ENCODE data around the gene TRIM10.

Gene TRIM10

DNA sequence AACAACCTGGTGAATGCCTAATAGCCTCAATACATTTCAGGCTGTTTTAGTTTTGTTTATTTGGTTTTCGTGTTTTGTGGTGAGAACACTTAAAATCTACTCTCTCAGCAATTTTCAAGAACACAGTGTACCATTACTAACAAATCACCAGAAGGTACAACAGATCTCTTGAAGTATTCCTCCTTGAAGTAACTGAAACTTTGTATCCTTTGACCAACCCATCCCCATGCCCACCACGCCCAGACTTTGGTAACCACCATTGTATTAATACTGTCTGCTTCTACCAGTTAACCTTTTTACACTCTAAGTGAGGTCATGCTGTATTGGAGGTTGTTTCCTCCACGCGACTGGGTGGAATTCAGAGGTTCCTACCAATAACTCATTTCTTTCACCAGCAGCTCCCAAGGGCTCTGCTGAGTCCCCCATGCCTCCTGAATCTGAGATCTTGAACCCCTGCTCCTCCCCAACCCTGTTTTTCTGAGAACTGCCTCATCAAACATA lies 30.8 kb downstream of the TRIM10 start:
- no peak for TF ChIP-seq TEAD4 (IDR thresholded peaks at IDR 0.05)
- TF ChIP-seq, protein P1, sequence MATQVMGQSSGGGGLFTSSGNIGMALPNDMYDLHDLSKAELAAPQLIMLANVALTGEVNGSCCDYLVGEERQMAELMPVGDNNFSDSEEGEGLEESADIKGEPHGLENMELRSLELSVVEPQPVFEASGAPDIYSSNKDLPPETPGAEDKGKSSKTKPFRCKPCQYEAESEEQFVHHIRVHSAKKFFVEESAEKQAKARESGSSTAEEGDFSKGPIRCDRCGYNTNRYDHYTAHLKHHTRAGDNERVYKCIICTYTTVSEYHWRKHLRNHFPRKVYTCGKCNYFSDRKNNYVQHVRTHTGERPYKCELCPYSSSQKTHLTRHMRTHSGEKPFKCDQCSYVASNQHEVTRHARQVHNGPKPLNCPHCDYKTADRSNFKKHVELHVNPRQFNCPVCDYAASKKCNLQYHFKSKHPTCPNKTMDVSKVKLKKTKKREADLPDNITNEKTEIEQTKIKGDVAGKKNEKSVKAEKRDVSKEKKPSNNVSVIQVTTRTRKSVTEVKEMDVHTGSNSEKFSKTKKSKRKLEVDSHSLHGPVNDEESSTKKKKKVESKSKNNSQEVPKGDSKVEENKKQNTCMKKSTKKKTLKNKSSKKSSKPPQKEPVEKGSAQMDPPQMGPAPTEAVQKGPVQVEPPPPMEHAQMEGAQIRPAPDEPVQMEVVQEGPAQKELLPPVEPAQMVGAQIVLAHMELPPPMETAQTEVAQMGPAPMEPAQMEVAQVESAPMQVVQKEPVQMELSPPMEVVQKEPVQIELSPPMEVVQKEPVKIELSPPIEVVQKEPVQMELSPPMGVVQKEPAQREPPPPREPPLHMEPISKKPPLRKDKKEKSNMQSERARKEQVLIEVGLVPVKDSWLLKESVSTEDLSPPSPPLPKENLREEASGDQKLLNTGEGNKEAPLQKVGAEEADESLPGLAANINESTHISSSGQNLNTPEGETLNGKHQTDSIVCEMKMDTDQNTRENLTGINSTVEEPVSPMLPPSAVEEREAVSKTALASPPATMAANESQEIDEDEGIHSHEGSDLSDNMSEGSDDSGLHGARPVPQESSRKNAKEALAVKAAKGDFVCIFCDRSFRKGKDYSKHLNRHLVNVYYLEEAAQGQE (IDR thresholded peaks at IDR 0.05; ENCODE audit: low read depth) = no peak
- TF ChIP-seq YY1 (IDR thresholded peaks at IDR 0.05; ENCODE audit: low read depth) = no peak
- TF ChIP-seq EGR1 (IDR thresholded peaks at IDR 0.05) = no peak
- no peak for TF ChIP-seq RAD21 (IDR thresholded peaks at IDR 0.05; ENCODE audit: low read depth)
- TF ChIP-seq, protein P2, sequence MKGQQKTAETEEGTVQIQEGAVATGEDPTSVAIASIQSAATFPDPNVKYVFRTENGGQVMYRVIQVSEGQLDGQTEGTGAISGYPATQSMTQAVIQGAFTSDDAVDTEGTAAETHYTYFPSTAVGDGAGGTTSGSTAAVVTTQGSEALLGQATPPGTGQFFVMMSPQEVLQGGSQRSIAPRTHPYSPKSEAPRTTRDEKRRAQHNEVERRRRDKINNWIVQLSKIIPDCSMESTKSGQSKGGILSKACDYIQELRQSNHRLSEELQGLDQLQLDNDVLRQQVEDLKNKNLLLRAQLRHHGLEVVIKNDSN (IDR thresholded peaks at IDR 0.05) = no peak
- no peak for TF ChIP-seq NFIC (IDR thresholded peaks at IDR 0.05)
- TF ChIP-seq CEBPB (IDR thresholded peaks at IDR 0.05) = no peak
- TF ChIP-seq ZBTB7A (IDR thresholded peaks at IDR 0.05; ENCODE audit: low read depth) = no peak
- TF ChIP-seq TAF1 (IDR thresholded peaks at IDR 0.05; ENCODE audit: low read depth) = no peak
- TF ChIP-seq FOXM1 (IDR thresholded peaks at IDR 0.05; ENCODE audit: borderline replicate concordance, low read depth) = no peak
- TF ChIP-seq, protein P3, sequence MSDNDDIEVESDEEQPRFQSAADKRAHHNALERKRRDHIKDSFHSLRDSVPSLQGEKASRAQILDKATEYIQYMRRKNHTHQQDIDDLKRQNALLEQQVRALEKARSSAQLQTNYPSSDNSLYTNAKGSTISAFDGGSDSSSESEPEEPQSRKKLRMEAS (IDR thresholded peaks at IDR 0.05) = no peak
- no peak for TF ChIP-seq TCF12 (IDR thresholded peaks at IDR 0.05; ENCODE audit: low read depth)
- TF ChIP-seq CREB1 (IDR thresholded peaks at IDR 0.05; ENCODE audit: low read depth) = no peak
- TF ChIP-seq EP300 (IDR thresholded peaks at IDR 0.05; ENCODE audit: borderline replicate concordance) = no peak

DNA sequence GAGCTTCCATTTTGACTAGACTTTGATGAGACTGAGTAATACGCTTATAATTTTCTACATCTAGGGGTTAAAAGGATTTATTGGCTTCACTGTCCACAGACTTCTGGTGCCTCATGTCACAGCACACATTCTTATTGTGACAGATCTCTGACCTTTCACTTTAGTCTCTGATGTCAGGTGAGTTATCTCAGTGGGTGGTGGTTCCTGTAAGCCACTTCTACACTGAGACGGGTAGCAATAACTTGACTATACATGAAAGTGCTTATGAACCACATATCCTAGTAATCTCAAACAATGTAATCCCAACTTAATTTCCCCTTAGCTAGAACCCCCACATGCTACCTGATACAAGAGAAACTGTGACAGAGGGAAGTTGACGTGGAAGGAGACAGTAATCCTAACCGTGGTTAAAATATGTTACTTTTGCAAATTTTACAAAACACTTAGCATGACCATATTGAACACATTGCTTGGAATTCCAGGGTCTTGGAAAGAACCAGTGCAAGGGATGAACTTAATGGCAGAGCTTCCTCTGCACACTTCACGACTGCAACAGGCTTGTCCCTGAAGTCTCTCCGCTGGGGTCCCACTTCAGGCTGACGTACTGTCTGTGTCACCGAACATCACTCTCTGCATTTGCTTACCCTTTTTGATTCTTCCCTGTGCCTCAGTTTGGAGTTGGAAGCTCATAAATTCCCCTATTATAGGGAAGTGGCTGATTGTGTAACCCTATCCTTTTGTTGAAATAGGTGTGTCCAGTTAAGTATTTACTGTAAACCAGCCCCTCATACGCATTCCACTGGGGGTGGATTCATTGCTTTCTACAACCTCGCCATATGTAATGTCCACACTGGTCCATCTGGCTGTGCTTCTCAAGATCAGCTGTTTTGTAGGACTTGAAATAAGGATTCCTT lies 31.5 kb downstream of the TRIM10 start:
- TF ChIP-seq, protein P3 (IDR thresholded peaks at IDR 0.05) = no peak
- TF ChIP-seq EGR1 (IDR thresholded peaks at IDR 0.05) (no peak), RAD21 (IDR thresholded peaks at IDR 0.05; ENCODE audit: low read depth) (no peak), CREB1 (IDR thresholded peaks at IDR 0.05; ENCODE audit: low read depth) (no peak), FOXM1 (IDR thresholded peaks at IDR 0.05; ENCODE audit: borderline replicate concordance, low read depth) (no peak), YY1 (IDR thresholded peaks at IDR 0.05; ENCODE audit: low read depth) (no peak), ZBTB7A (IDR thresholded peaks at IDR 0.05; ENCODE audit: low read depth) (no peak), NFIC (IDR thresholded peaks at IDR 0.05) (no peak), CEBPB (IDR thresholded peaks at IDR 0.05) (no peak), EP300 (IDR thresholded peaks at IDR 0.05; ENCODE audit: borderline replicate concordance) (no peak), TCF12 (IDR thresholded peaks at IDR 0.05; ENCODE audit: low read depth) (no peak), TAF1 (IDR thresholded peaks at IDR 0.05; ENCODE audit: low read depth) (no peak), TEAD4 (IDR thresholded peaks at IDR 0.05) (no peak)
- TF ChIP-seq, protein P1 (IDR thresholded peaks at IDR 0.05; ENCODE audit: low read depth) = no peak
- TF ChIP-seq, protein P2 (IDR thresholded peaks at IDR 0.05) = no peak

DNA sequence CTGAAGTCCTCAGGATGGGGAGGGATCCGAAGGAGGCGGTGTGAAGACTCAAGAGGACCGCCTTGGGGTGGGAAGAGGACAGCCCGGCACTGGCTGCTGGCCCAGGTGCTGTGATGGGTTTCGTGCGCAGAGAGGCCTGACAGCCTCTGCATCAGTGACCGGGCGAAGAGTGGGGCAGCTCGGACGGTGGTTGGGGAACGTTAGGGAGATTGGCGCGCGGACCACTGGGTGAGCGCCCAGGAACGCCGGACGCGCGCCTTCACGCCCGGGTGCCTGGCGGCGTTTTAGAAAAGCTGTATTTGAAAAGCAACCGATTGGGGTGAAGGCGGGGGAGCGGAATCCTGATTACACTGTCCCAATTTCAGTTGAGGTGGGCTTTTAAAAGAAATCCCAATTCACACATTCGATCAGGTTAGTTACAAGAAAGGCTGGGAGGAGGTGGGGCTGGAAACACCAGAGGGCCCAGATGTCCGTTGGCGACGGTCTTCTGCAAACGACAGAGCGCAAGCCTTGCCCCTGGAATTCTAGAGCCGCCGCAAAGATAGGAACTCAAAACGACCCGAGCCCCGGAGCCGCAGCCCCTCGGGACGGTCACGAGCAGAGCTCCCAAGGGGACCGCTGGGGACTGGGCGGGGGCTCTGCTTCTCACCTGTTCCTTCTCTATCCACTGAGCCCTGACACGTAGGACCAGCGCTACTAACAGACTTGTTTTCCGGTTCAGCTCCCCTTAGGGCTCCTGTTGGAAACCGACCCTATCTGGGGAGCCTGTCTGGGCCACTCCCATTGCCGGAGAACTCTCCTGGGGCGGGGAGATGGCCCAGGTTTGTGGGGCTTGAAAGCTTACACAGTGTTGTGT lies 33.5 kb downstream of the TRIM10 start:
- no peak for TF ChIP-seq FOXM1 (IDR thresholded peaks at IDR 0.05; ENCODE audit: borderline replicate concordance, low read depth)
- TF ChIP-seq ZBTB7A (IDR thresholded peaks at IDR 0.05; ENCODE audit: low read depth) = no peak
- TF ChIP-seq EGR1 (IDR thresholded peaks at IDR 0.05) = no peak
- TF ChIP-seq YY1 (IDR thresholded peaks at IDR 0.05; ENCODE audit: low read depth) = no peak
- TF ChIP-seq, protein P3 (IDR thresholded peaks at IDR 0.05) = no peak
- no peak for TF ChIP-seq TCF12 (IDR thresholded peaks at IDR 0.05; ENCODE audit: low read depth)
- TF ChIP-seq NFIC (IDR thresholded peaks at IDR 0.05) = no peak
- TF ChIP-seq CREB1 (IDR thresholded peaks at IDR 0.05; ENCODE audit: low read depth) = no peak
- no peak for TF ChIP-seq TEAD4 (IDR thresholded peaks at IDR 0.05)
- TF ChIP-seq, protein P2 (IDR thresholded peaks at IDR 0.05) = no peak
- TF ChIP-seq TAF1 (IDR thresholded peaks at IDR 0.05; ENCODE audit: low read depth) = no peak

DNA sequence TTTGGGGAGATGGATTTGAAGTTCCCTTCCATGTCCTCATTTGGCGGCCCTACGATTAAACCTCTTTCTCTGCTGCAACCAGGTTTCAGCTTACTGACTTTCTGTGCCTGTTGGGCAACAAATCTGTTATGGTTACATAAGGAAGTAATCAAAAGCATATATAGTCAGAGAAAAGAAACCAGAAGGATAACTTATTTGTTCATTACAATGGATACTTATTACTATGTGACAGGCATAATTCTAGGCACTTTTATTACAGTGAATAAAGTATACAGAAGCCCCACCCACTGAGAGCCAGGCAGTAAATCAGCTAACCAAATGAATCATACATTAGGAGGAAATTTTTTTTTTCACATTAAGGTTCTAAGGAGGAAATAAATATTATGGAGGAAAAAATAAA lies 38.5 kb downstream of the TRIM10 start:
- TF ChIP-seq, protein P2 (IDR thresholded peaks at IDR 0.05) = no peak
- no peak for TF ChIP-seq CEBPB (IDR thresholded peaks at IDR 0.05)
- TF ChIP-seq TCF12 (IDR thresholded peaks at IDR 0.05; ENCODE audit: low read depth) = no peak
- TF ChIP-seq ZBTB7A (IDR thresholded peaks at IDR 0.05; ENCODE audit: low read depth) = no peak
- no peak for TF ChIP-seq FOXM1 (IDR thresholded peaks at IDR 0.05; ENCODE audit: borderline replicate concordance, low read depth)
- TF ChIP-seq EGR1 (IDR thresholded peaks at IDR 0.05) = no peak
- TF ChIP-seq, protein P3 (IDR thresholded peaks at IDR 0.05) = no peak
- no peak for TF ChIP-seq EP300 (IDR thresholded peaks at IDR 0.05; ENCODE audit: borderline replicate concordance)
- no peak for TF ChIP-seq TEAD4 (IDR thresholded peaks at IDR 0.05)
- TF ChIP-seq NFIC (IDR thresholded peaks at IDR 0.05) = no peak
- no peak for TF ChIP-seq RAD21 (IDR thresholded peaks at IDR 0.05; ENCODE audit: low read depth)
- TF ChIP-seq CREB1 (IDR thresholded peaks at IDR 0.05; ENCODE audit: low read depth) = no peak

All from Ishikawa (cell line).